Cortex of kidney (tissue), 1 donor: Measurements from ENCODE around the gene DNAJC1.
"Not testable (repeated sequence)": the region's sequence is repeated elsewhere in the genome, so short reads cannot be mapped to it uniquely, and the experiment has no call there.

Experiments used
- DNase-seq: peaks from one replicate; lab custom pipeline; 2025; lab: John Stamatoyannopoulos, UW

The DNAJC1 gene

DNA sequence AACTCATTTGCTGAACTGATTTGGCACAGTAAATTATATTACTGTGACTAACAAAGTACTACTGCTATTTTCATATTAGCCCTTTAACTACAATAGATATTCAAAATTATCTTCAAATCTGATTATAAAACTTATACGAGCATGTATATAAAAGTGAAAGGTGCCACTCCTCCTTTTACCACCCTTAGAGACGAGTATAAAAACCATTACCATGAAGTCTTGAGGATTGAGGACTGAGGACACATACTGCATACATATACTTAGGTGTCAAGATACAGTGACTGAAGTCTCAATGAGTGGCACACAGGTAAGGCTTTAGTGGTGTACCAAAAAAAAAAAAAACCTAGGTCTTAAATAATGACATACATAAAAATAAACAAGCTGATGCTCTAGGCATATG lies 98.6 kb downstream of the DNAJC1 start:
- DNase-seq: no peak

DNA sequence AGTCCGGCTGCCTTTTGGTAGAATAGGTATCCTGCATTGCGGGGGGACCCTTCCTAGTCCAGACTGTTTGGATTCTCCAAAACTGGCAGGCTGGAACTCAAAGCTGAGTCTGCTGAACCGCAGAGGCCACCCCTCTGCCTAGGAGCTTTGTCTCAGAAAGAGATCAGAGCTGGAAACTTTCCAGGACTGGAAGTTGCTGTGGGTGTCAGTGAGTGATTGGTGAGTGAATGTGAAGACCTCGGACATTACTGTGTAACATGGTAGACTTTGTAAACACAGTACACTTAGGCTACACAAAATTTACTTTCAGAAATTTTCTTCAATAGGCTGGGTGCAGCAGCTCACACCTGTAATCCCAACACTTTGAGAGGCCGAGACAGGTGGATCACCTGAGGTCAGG lies 103.8 kb downstream of the DNAJC1 start:
- DNase-seq: no peak

DNA sequence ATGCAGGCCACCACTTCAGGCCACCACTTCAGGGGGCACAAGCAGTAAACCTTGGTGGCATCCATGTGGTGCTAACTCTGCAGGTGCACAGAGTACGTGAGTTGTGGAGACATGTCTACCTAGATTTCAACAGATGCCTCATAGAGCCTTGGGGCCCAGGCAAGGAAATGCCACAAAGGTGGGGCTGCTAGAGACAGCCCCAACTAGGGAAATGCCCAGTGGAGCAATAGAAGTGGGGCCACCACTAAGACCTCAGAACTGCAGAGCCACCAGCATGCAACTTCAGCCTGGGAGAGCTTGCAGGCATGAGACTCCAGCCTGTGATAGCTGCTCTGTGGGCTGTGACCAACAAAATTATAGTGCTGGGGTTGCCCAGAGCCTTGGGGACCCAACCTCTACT lies 107.6 kb downstream of the DNAJC1 start:
- DNase-seq: no peak

DNA sequence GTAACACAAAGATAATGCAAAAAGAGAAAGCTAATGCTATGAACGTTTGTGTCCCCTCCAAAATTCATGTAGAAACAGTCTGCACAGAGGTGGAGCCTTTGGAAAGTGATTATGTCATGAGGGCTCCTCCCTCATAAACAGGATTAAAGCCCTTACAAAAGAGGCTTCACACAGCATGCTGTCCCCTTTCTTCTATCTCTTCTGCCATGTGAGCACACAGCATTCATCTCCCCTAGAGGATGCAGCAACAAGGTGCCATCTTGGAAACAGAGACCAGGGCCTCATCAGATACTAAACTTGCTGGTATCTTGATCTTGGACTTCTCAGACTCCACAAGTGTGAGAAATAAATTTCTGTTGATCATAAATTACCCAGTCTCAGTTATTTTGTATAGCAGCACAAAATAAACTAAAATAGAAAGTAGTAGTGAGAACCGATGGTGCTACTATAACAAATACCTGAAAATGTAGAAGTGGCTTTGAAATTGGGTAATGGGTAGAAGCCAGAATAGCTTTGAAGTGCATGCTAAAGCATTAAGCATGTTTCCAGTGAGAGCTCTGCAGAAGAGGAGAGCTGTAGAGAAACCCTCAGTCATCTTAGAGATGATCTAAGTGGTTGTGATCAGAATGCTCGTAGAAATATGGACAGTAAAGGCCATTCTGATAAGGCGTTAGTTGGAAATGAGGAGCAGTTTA lies 108.7 kb downstream of the DNAJC1 start:
- no peak for DNase-seq

DNA sequence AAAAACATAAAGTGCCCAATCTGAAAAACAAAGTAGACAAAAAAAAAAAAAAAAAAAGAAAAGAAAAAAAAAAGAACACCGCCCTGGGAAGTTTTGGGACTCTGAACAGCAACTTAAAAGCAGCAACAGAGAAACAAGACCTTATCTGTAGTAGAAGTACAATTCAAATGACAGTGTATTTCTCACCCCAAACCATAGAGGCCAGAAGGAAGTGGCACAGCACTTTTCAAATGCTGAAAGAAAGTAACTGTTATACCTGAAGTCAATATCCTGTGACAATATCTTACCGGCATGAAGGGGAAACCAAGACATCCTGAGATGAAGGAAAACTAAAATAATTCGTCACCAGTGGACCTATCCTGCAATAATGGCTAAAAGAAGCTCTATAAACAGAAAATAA lies 112.1 kb downstream of the DNAJC1 start:
- DNase-seq: no peak

DNA sequence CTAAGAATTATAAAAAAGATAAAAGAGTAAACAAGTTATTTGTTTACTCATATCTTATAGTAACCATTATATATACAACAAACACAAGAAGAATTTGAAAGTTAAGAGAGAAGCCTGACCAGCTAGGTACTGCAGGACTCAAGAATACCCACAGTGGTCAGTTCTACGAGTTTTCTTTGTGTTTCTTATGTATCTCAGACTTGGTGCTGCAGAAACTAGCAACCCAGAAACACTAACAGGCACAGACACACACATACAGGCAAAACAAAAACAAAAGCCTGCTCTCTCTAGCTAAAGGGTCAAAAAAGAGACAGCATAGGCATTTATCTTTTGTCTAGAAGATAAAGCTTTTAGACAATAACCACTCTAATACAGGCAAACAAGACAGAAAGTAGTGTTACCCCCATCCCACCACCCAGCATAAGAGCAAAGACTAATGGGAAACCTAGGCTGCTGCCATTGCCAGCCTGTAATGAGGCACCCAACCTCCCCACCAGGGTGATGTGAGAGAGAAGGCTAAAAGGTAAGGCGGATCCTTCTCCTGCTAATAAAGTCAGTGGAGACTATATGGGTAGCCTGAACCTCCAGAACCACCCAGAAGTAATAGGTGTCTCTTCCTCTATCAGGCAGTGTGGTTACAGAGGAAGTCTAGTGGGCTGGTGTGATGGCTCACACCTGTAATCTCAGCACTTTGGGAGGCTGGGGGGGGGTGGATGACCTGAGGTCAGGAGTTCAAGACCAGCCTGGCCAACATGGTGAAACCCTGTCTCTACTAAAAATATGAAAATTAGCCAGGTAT lies 113.9 kb downstream of the DNAJC1 start:
- no peak for DNase-seq

DNA sequence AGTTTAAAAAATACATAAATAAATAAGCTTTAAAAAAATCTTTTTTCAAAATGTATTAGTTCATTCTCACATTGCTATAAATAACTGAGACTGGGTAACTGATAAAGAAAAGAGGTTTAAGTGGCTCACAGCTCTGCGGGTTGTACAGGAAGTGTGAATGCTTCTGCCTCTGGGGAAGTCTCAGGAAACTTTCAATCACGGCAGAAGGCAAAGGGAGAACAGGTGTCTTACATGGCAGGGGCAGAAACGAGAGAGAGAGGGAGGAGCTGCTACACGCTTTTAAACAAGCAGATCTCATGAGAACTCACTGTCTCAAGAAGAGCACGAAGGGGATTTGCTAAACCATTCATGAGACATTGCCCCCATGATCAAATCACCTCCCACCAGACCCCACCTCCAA lies 114.6 kb downstream of the DNAJC1 start:
- DNase-seq: no peak

DNA sequence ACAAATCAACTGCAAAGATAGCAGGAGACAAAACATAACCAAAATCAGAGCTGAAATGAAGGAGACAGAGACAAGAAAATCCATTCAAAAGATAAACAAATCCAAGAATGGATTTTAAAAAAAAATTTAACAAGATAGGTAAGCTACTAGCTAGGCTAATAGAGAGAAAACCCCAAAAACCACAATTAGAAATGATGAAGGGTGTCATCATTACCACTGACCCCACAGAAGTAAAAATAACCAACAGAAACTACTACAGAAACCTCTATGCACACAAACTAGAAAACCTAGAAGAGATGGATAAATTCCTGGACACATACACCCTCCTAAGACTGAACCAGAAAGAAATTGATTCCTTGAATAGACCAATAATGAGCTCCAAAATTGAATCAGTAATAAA lies 117.6 kb downstream of the DNAJC1 start:
- no peak for DNase-seq

DNA sequence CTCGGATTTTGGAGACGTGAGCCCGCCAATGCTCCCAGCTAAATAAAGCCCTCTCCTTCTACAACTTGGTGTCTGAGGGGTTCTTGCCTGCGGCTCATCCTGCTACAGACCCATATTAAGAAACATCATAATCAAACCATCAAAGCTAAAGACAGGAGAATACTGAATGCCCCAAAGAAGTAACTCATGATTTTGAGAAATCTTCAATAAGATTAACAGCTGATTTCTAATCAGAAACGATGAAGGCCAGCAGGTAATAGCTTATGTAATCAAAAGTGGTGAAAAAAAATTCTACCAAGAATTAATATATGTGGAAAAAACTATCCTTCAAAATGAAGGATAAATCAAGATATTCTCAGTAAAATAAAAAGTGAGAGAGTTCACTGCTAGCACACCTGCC lies 130.3 kb downstream of the DNAJC1 start:
- no peak for DNase-seq

DNA sequence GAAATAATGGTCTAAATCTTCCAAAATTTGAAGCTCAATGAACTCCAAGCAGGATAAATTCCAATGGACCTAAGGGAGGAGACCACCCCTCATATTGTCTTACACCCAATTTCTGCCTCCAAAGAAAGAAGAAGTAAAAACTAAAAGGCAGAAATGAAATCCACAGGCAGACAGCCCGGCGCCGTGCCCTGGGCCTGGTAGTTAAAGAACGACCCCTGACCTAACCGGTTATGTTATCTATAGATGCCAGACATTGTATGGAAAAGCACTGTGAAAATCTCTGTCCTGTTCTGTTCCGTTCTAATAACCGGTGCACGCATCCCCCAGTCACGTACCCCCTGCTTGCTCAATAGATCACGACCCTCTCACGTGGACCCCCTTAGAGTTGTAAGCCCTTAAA lies 130.8 kb downstream of the DNAJC1 start:
- DNase-seq: not testable (repeated sequence)

DNA sequence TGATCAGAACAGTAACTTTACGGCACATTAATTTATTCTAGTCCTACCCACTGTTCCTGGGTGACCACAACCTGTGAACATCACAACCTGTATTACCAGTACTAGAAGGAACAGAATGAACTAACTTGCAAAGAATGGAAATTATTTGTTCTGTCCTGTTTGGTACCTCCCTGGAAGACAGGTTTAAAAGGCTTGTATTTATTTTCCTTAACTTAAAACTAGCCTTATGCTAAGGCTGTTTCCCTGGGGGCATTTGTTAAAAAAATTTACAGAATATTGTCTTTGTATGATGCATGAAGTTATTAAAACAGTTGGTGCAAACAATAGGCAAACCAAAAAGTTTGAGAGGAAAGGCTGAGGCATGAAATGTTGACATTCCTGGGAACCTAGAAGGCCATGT lies 132.7 kb downstream of the DNAJC1 start:
- no peak for DNase-seq

DNA sequence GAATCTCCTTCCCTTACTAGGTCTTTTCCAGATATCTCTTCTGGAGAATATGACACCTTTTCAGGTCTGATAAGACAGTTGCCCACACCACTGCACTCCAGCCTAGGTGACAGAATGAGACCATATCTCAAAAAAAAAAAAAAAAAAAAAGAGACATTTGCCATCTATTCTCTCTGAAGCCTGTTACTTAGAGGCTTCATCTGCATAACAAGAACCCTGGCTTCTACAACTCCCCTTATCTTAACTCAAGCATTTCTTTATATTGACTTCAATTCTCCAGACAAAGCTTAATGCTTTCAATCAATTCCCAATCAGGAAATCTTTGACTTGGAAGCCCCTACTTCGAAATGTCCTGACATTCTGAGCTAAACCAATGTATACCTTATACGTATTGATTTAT lies 134.4 kb downstream of the DNAJC1 start:
- not testable (repeated sequence) for DNase-seq

DNA sequence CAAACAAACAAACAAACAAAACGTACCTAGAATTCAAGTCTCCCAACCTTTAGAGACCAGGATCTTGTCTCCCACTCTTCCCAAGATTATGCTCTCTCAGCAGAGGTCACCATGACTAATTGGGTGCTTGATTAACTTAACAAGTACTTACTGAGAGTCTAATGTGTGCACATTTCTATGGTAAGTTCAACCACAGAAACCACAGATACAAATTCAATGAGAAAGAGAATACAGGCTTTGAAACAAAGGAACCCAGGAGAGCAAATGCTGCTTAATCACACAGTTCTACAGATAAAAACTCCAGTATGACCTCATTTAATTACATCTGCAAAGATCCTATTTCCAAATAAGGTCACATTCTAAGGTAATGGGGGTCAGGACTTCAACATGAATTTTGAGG lies 142.8 kb downstream of the DNAJC1 start:
- no peak for DNase-seq

DNA sequence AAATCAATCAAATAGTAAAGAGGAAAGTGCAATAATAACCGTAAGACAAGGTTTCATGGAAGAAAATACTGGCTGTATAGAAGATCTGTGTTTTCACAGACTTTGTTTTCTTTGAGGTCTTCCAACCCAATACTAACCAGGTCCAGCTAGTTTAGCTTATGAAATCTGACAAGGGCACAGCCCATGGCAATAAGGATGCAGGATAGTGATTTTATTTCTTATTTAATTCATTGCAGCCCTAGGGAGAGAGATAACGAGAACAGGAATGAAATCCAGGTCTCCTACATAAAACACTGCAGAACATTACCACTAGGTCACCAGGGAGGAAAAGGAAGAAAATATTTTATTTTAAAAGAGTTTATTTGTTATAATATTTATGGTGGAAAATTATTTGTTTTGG lies 145.1 kb downstream of the DNAJC1 start:
- no peak for DNase-seq

DNA sequence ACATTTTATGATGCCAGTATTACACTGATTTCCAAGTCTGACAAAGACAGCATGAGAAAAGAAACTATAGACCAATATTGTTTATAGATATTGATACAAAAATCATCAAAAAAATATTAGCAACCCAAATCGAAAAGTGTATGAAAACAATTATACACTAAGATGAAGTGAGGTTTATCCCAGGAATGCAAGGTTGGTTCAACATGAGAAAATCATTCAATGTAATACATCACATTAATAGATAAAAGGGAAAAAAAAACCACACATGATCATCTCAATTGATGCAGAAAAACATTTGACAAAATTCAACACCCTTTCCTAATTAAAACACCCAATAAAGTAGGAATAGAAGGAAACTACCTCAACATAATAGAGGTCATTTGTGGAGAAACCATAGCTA lies 153.9 kb downstream of the DNAJC1 start:
- DNase-seq: no peak

DNA sequence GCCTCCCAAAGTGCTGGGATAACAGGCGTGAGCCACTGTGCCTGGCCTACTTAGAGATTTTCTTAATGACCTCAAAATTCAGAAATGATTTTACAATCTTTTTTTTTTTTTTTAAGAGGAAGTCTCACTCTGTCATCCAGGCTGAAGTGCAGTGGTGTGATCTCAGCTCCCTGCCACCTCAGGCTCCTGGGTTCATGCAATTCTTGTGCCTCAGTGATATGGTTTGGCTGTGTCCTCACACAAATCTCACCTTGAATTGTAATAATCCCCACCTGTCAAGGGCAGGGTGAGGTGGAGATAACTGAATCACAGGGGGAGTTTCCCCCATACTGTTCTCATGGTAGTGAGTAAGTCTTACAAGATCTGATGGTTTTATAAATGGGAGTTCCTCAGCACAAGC lies 159.9 kb downstream of the DNAJC1 start:
- no peak for DNase-seq

DNA sequence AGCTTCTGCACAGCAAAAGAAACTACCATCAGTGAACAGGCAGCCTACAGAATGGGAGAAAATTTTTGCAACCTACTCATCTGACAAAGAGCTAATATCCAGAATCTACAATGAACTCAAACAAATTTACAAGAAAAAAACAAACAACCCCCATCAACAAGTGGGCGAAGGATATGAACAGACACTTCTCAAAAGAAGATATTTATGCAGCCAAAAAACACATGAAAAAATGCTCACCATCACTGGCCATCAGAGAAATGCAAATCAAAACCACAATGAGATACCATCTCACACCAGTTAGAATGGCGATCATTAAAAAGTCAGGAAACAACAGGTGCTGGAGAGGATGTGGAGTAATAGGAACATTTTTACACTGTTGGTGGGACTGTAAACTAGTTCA lies 162.3 kb downstream of the DNAJC1 start:
- DNase-seq: not testable (repeated sequence)

DNA sequence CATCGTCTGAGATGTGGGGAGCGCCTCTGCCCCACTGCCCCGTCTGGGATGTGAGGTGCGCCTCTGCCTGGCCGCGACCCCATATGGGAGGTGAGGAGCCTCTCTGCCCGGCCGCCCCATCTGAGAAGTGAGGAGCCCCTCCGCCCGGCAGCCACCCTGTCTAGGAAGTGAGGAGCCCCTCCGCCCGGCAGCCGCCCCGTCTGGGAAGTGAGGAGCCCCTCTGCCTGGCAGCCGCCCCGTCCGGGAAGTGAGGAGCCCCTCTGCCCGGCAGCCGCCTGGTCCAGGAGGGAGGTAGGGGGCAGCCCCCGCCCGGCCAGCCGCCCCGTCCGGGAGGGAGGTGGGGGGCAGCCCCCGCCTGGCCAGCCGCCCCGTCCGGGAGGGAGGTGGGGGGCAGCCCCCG lies 166.0 kb downstream of the DNAJC1 start:
- DNase-seq: not testable (repeated sequence)

DNA sequence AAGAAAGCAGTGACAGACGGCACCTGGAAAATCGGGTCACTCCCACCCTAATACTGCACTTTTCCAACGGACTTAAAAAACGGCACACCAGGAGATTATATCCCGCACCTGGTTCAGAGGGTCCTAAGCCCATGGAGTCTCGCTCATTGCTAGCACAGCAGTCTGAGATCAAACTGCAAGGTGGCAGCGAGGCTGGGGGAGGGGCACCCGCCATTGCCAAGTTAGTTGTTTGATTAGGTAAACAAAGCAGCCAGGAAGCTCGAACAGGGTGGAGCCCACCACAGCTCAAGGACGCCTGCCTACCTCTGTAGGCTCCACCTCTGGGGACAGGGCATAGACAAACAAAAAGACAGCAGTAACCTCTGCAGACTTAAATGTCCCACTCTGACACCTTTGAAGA lies 169.0 kb downstream of the DNAJC1 start:
- DNase-seq: not testable (repeated sequence)

DNA sequence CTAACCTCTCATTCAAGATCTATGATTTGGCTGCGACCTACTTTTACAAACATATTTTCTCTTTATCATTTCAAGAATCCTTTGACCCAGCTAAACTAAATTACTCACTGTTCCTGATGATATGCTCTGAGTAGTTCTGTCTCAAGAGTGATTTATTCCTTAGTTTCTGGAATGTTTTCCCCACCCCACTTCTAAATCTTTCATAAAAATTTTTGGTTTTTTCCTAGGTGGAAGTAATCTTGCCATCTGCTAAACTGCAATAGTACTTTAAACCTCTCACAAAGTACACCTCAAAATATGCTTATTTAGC lies 170.8 kb downstream of the DNAJC1 start:
- no peak for DNase-seq

DNA sequence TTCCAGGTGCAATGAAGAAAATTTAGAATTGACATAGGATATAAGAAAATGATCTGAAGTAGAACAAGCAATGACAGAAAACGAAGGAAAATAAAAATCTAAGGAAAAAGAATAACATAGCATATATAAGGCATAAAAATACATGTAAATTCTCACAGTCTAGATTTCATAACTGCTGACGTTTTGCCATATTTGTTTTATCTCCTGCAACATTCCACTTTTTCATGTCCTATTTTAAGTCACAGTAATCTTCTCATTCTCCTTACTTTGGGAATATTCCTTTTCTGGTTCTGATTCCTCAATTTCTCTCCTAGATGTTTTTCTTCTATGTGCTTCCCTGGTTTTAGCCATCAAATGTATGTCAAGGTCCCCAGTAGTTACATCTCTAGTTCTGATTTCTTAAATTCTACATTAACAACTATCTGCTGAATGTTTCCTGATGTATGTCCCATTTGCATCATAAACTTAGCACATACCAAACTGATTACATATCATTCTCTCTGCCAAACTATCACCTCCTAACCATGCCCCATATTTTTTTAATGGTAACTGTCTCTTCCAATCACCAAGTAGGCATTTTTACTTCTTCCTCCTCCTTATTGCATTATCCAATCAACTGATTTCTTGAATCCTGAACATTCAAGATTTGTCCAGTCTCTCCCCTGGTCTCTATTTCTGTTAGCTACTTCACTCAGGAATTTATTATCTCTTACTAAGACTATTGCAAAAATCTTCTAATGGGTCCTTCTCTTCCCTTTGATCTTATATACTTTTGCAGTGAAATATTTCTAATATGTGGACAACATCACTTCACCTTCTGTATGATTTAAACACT lies 171.3 kb downstream of the DNAJC1 start:
- DNase-seq: no peak

DNA sequence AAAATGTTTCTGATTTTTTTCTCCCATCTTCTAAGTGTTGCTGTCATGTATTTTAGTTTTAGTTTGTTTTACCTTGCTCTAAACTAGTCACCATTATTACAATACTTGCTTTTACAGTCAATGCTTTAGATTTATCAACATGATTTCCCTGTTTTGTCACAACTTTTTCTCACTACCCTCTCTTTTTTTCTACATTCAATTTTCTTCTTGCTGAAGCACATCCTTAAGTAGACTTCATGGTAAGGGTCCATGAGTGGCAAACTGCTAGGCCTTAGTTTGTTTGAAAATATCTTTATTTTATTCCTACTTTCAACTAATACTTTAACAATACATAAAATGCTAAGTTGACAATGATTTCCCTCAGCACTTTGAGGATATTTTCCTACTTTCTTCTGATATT lies 173.5 kb downstream of the DNAJC1 start:
- DNase-seq: no peak

DNA sequence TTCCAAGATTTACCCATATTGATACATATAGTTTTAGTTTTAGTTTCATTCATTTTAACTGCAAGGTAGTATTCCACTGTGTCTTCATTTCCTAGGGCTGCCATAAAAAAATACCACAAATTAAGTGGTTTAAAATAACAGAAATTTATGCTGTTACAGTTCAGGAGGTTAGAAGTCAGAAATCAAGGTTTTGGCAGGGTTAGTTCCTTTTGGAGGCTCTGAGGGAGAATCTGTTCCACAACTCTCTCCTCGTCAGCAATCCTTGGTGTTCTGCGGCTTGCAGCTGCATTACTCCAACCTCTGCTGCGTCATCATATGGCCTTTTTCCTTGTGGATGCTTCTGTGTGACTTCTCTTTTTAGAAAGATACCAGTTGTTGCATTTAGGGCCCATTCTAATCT lies 176.2 kb downstream of the DNAJC1 start:
- DNase-seq: no peak
